Activated CD8-positive, alpha-beta memory T cell treated with anti-CD3 and anti-CD28 coated beads, Interleukin-2, amount 50 U/mL, for 1 hour (primary cell): ENCODE data around the gene KLRK1.
"Not testable (repeated sequence)": the region's sequence is repeated elsewhere in the genome, so short reads cannot be mapped to it uniquely, and the experiment has no call there.

Experiments used
- DNase-seq: peaks from one replicate; pipeline ENCODE4 v3.0.0-alpha.2; 2020; ENCODE audit errors: extremely low read depth

Gene KLRK1

DNA sequence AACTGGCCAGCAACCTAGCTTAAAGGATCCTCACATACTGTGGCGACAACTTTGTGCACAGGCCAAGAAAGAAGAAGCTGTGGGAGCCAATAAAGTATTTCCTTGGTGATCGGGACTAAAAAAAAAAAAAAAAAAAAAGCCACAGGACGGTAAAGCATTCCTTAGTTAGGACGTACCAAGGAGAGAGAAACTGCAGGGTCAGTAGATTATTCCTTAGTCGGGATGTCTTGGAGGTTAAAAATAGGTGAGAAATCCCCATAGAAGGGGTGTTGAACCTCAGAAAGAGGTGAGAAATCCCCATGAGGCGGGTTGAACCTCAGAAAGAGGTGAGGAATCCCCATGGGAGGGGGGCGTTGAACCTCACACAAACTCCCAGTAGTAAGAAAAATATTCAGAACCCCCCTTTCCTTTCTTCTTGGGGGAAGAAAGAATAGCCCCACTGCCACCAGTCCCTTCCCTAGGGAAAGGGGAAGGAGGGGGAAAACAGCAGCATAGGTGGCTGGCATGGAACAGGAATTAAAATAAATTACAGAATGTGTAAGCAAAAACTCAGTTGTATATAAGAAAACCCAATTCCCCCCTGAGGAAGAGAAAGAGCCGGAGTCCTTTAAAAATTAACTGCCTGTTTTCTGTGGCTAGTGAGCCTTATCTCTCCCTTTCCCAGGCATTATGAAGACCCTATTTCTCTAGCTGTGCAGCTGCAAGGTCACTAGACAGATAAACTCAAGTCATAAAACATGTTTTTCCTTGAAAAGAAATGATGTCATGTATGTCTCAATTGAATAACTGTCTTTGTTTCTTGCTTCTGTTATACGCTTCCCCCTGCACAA is 26.8 kb downstream of the KLRK1 start:
- DNase-seq, result no peak

- DNase-seq, result no peak
Measured at GRCh38 chr12:10362325-10362724, 27.5 kb downstream of the KLRK1 start.

DNA sequence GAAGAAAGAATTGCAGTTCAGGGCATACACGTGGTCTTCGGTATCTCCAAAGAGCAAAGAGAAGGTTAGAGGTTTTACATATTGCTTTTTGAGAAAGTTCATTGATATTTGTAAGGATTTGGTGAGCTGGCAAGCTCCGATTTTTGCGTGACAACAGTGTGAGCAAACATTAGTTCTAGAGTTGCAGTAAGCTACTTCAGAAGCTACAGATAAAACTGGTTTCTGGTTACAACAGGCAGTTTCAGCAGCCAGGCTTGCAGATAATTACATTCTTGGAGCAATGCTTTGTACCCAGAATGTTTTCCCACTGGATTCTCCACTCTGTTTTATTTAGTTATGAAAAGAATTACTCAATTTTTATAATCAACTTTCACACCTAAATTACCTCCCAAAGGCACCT is 28.2 kb downstream of the KLRK1 start:
- DNase-seq, result no peak

DNA sequence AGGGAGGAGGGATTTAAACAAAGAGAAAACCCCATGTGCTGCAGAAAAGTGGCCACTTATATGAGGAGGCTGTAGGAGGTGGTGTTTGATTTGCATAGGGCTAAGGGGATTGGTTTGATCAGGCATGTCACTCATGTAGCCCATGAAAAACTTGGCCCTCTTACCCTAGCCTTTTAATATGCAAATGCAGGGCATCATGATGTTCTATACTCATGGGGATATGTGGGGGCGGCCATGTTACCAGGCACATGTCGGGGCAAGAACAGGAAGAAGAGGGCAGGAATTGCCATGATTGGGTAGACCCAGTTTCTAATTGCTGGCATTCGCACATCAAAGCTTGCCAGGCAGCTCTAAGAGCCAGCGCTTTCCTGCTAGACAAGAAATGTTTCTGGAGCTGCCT is 28.8 kb downstream of the KLRK1 start:
- no peak for DNase-seq

GRCh38 chr12:10358969-10359368 is 30.9 kb downstream of the KLRK1 start:
- DNase-seq, result no peak

DNA sequence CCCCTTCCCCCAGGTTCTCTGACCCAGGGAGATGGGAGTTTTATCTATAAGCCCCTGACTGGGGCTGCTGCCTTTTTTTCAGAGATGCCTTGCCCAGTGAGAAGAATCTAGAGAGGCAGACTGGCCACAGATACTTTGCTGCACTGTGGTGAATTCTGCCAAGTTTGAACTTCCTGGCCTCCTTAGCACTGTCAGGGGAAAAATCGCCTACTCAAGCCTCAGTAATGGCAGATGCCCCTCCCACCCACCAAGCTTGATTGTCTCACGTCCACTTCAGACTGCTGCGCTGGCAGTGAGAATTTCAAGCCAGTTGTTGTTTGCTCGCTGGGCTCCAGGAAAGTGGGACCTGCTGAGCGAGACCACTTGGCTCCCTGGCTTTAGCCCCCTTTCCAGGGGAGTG is 31.7 kb downstream of the KLRK1 start:
- DNase-seq, result no peak

DNA sequence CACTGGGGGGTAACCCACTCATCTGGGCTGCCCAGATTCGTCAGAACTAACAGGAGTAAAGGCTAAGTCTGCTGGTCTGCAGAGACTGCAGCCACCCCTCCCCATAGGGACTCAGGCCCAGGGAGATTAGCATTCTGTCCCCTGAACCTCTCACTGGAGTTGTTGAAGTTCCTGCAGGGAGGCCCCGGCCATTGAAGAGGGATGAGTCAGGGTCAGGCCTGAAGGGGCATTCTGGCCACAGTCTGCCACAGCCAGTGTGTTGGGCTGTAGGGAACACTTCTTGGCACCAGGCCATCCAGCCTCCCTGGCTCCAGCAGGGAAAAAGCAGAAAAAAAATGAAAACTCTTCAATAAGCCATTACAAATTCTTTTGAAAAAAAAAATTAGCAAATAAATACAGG is 35.3 kb downstream of the KLRK1 start:
- DNase-seq, result no peak

GRCh38 chr12:10354071-10354470 is 35.8 kb downstream of the KLRK1 start:
- no peak for DNase-seq

- DNase-seq, result not testable (repeated sequence)
Measured at GRCh38 chr12:10351457-10351856, 38.4 kb downstream of the KLRK1 start.

- DNase-seq, result no peak
Measured at GRCh38 chr12:10341892-10342509, 47.8 kb downstream of the KLRK1 start.

DNA sequence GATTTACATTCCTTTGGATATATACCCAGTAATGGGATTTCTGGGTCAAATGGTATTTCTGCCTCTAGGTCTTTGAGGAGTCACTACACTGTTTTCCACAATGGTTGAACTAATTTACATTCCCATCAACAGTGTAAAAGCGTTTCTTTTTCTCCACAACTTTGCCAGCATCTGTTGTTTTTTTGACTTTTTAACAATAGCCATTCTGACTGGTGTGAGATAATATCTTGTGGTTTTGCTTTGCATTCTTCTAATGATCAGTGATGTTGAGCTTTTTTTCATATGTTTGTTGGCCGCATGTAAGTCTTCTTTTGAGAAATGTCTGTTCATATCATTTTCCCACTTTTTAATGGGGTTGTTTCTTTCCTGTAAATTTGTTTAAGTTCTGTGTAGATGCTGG is 48.9 kb downstream of the KLRK1 start:
- not testable (repeated sequence) for DNase-seq

DNA sequence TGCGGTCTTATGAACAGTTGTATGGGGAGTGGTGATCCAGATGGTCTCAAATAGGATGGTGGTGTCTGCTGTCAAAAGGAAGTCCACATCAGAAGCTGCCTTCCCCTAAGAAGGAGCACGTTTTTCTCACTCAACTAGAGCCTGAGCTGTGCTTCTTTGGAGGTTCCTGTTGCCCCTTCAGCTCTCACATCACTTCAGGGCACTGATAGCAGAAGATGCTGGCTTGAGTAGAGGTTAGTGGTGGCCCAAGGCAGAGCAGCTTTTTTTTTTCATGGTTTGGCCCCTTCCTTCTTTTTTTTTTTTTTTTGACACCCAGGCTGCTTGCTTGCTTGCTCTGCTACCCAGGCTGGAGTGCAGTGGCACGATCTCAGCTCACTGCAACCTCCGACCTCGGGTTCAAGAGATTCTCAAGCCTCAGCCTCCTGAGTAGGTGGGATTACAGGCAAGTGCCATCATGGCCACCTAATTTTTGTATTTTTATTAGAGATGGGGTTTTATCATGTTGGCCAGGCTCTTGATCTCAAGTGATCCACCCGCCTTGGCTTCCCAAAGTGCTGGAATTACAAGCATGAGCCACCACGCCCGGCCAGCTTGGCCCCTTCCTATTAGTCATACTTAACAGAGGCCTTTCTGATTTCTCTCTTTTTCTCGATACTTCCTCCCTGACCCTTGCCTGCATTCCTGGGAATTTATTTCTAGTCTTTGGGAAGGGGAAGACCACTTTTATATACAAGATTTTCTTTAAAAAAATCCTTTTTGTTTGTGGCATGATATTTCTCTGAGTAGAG is 50.6 kb downstream of the KLRK1 start:
- no peak for DNase-seq

GRCh38 chr12:10338470-10338869 is 51.4 kb downstream of the KLRK1 start:
- DNase-seq, result not testable (repeated sequence)

- DNase-seq, result not testable (repeated sequence)
Measured at GRCh38 chr12:10336196-10336595, 53.6 kb downstream of the KLRK1 start.

- no peak for DNase-seq
Measured at GRCh38 chr12:10331642-10332239, 58.1 kb downstream of the KLRK1 start.

- DNase-seq, result not testable (repeated sequence)
Measured at GRCh38 chr12:10328691-10329090, 61.1 kb downstream of the KLRK1 start.
